Measurements from ENCODE around the gene CYP24A1. TPM values are rescaled to one million over a fixed set of nuclear protein-coding genes. Genes with fewer than 3 reads are reported as not detected.
A peak's percentile ranks its signal among the peaks of the same experiment; 100 is the strongest.

The CYP24A1 gene
- total RNA-seq, 2 donors from 2014 or later: 0.13 TPM; not detected in 1

- no peak for DNase-seq
- no peaks in the 10 kb centered on the region for H3K27me3 ChIP-seq (ENCODE audit: control insufficient read depth, insufficient read depth, low read length, poor library complexity, severe bottlenecking)
- no peak overlapping the region for H3K27ac ChIP-seq (ENCODE audit: low read depth, low read length)
- Mint-ChIP-seq H3K27ac (no peak overlapping the region), H3K27me3 (ENCODE audit: insufficient read depth) (no peaks in the 10 kb centered on the region), H3K9me3 (no peaks in the 10 kb centered on the region), H3K4me1 (peaks cover 45% of the 10 kb centered on the region), H3K4me3 (no peak overlapping the region), H3K36me3 (ENCODE audit: low read depth) (no peaks in the 10 kb centered on the region)
- WGBS, 2 experiments (ENCODE audit: insufficient coverage in 1 of 2, insufficient read length in 1 of 2): 86 to 100% methylated on average over 2 to 4 of the region's 4 CpGs
- H3K4me3 ChIP-seq (ENCODE audit: low read length): no peak overlapping the region
- no peaks in the 10 kb centered on the region for H3K36me3 ChIP-seq (ENCODE audit: control insufficient read depth, insufficient read depth, low read length)
- TF ChIP-seq, protein P1, sequence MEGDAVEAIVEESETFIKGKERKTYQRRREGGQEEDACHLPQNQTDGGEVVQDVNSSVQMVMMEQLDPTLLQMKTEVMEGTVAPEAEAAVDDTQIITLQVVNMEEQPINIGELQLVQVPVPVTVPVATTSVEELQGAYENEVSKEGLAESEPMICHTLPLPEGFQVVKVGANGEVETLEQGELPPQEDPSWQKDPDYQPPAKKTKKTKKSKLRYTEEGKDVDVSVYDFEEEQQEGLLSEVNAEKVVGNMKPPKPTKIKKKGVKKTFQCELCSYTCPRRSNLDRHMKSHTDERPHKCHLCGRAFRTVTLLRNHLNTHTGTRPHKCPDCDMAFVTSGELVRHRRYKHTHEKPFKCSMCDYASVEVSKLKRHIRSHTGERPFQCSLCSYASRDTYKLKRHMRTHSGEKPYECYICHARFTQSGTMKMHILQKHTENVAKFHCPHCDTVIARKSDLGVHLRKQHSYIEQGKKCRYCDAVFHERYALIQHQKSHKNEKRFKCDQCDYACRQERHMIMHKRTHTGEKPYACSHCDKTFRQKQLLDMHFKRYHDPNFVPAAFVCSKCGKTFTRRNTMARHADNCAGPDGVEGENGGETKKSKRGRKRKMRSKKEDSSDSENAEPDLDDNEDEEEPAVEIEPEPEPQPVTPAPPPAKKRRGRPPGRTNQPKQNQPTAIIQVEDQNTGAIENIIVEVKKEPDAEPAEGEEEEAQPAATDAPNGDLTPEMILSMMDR (conservative IDR thresholded peaks at IDR 0.05): no peak
- no peak overlapping the region for H3K9ac ChIP-seq (ENCODE audit: extremely low read depth, low read length, poor library complexity, severe bottlenecking)
- peaks cover 13% of the 10 kb centered on the region for H3K4me1 ChIP-seq (ENCODE audit: control insufficient read depth, insufficient read depth, low read length)
- no peaks in the 10 kb centered on the region for H3K9me3 ChIP-seq (ENCODE audit: control insufficient read depth, low read length)
Observed at GRCh38 chr20:54105653-54106052, 68.1 kb downstream of the CYP24A1 start.

DNA sequence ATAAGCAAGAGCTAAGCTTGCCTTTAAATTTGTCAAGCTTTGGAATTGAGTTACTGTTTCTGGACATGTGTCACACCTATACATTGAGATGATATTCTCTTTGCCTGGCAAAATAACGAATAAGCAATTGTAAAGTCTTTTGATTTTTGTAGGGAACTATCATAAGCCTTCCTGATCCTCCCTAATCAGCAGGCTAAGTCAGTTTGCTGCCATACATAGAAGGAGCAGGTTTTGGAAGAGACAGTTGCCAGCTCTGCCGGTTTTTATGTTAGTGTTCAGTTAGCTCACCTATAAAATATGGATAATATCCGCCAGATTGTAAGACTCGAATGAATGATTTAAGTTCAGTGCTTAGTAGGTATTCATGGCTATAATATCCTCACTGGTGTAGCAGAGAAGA lies 69.0 kb downstream of the CYP24A1 start:
- TF ChIP-seq, protein P1 (conservative IDR thresholded peaks at IDR 0.05): no peak
- DNase-seq: no peak
- no peaks in the 10 kb centered on the region for H3K36me3 ChIP-seq (ENCODE audit: control insufficient read depth, insufficient read depth, low read length)
- no peaks in the 10 kb centered on the region for H3K27me3 ChIP-seq (ENCODE audit: control insufficient read depth, insufficient read depth, low read length, poor library complexity, severe bottlenecking)
- WGBS, 2 experiments (ENCODE audit: insufficient coverage in 1 of 2, insufficient read length in 1 of 2): 92 to 96% methylated on average over 3 to 4 of the region's 4 CpGs
- H3K9me3 ChIP-seq (ENCODE audit: control insufficient read depth, low read length): no peaks in the 10 kb centered on the region
- peaks cover 13% of the 10 kb centered on the region for H3K4me1 ChIP-seq (ENCODE audit: control insufficient read depth, insufficient read depth, low read length)
- peak overlapping the region; percentile 10 for H3K4me3 Mint-ChIP-seq
- no peak overlapping the region for H3K27ac Mint-ChIP-seq
- H3K27ac ChIP-seq (ENCODE audit: low read depth, low read length): no peak overlapping the region
- H3K9ac ChIP-seq (ENCODE audit: extremely low read depth, low read length, poor library complexity, severe bottlenecking): no peak overlapping the region
- H3K27me3 Mint-ChIP-seq (ENCODE audit: insufficient read depth): no peaks in the 10 kb centered on the region
- no peak overlapping the region for H3K4me3 ChIP-seq (ENCODE audit: low read length)
- no peaks in the 10 kb centered on the region for H3K36me3 Mint-ChIP-seq (ENCODE audit: low read depth)
- peaks cover 4% of the 10 kb centered on the region for H3K9me3 Mint-ChIP-seq
- H3K4me1 Mint-ChIP-seq: peaks cover 45% of the 10 kb centered on the region

GRCh38 chr20:54103762-54104600 lies 69.8 kb downstream of the CYP24A1 start:
- Histone ChIP-seq H3K4me3 (ENCODE audit: low read length) (no peak overlapping the region), H3K9ac (ENCODE audit: extremely low read depth, low read length, poor library complexity, severe bottlenecking) (no peak overlapping the region), H3K27ac (ENCODE audit: low read depth, low read length) (no peak overlapping the region), H3K4me1 (ENCODE audit: control insufficient read depth, insufficient read depth, low read length) (peaks cover 13% of the 10 kb centered on the region), H3K36me3 (ENCODE audit: control insufficient read depth, insufficient read depth, low read length) (no peaks in the 10 kb centered on the region), H3K9me3 (ENCODE audit: control insufficient read depth, low read length) (no peaks in the 10 kb centered on the region), H3K27me3 (ENCODE audit: control insufficient read depth, insufficient read depth, low read length, poor library complexity, severe bottlenecking) (no peaks in the 10 kb centered on the region)
- Mint-ChIP-seq H3K4me1 (peaks cover 45% of the 10 kb centered on the region), H3K36me3 (ENCODE audit: low read depth) (no peaks in the 10 kb centered on the region), H3K9me3 (peaks cover 4% of the 10 kb centered on the region), H3K4me3 (no peak overlapping the region), H3K27me3 (ENCODE audit: insufficient read depth) (no peaks in the 10 kb centered on the region), H3K27ac (no peak overlapping the region)
- TF ChIP-seq, protein P1 (conservative IDR thresholded peaks at IDR 0.05): peak; percentile 17
- WGBS, 2 experiments (ENCODE audit: insufficient coverage in 1 of 2, insufficient read length in 1 of 2): 86 to 92% methylated on average over 6 of the region's 6 CpGs
- DNase-seq: no peak

Other genes with a start within 250 kb of the CYP24A1 start
- gene BCAS1, start 103.4 kb downstream of the CYP24A1 start, total RNA-seq: not detected
- gene PFDN4, start 34.1 kb upstream of the CYP24A1 start, total RNA-seq: 10 to 100 TPM; 72.7 to 89.8 TPM